IPS-20b (cell line): ENCODE measurements around the gene CDC73.

Source experiments
- H3K27ac ChIP-seq: one replicate; pipeline ENCODE4 v1.5.1; 2013; ENCODE audit warnings: low read length
- H3K27me3 ChIP-seq: 2 replicates; pipeline ENCODE4 v1.6.1; 2013; ENCODE audit warnings: mild to moderate bottlenecking, low read length, inconsistent platforms; ENCODE audit not compliant: insufficient read depth
- H3K36me3 ChIP-seq: 2 replicates; pipeline ENCODE4 v1.6.1; 2013; ENCODE audit warnings: low read depth, mild to moderate bottlenecking, inconsistent platforms, low read length, moderate library complexity; ENCODE audit not compliant: insufficient read depth
- H3K4me1 ChIP-seq: 2 replicates; pipeline ENCODE4 v1.6.1; 2013; ENCODE audit warnings: mild to moderate bottlenecking, control low read depth, inconsistent platforms, low read length, moderate library complexity; ENCODE audit not compliant: insufficient read depth
- H3K4me3 ChIP-seq: 2 replicates; pipeline ENCODE4 v1.5.1; 2013; ENCODE audit warnings: mild to moderate bottlenecking, low read length, inconsistent platforms
- H3K9ac ChIP-seq: 2 replicates; pipeline ENCODE4 v1.6.1; 2013; ENCODE audit warnings: low read depth, mild to moderate bottlenecking, inconsistent platforms, low read length, moderate library complexity
- H3K9me3 ChIP-seq: 2 replicates; pipeline ENCODE4 v1.6.1; 2013; ENCODE audit warnings: mild to moderate bottlenecking, low read depth, low read length, inconsistent platforms; ENCODE audit not compliant: insufficient read depth

CDC73 gene

DNA sequence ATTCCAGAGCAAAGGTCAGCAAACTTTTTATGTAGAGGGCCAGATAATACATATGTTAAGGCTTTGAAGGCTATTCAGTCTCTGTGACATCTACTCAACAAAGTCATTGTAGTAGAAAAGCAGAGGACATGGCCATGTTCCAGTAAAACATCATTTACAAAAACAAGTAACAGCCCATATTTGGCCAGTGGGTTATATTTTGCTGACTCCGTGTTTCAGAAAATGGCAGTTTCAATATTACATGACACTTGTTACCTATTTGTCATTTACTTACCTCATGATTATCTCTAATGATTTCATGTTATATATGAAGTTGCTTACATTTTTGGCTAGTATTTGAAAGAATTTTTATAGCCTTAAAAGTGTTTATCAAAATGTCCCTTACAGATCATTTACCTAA lies 182.0 kb downstream of the CDC73 start:
- Histone ChIP-seq H3K36me3 (no peaks in the 10 kb centered on the region), H3K4me3 (no peak overlapping the region), H3K4me1 (no peaks in the 10 kb centered on the region), H3K9me3 (no peaks in the 10 kb centered on the region), H3K9ac (no peak overlapping the region), H3K27me3 (no peaks in the 10 kb centered on the region), H3K27ac (no peak overlapping the region)
